Keratinocyte (primary cell): ENCODE measurements around the gene AKNA.

ENCODE experiments used
- EZH2 ChIP-seq: IDR thresholded peaks from one replicate; pipeline ENCODE4 v1.6.1; 2012; ENCODE audit warnings: inconsistent platforms, mild to moderate bottlenecking, low read length, moderate library complexity
- TF ChIP-seq, protein P1 (sequence below), 3 experiments: IDR thresholded peaks in 1 of 3; conservative IDR thresholded peaks in 1 of 3; optimal IDR thresholded peaks in 1 of 3; 2 replicates in 2 of 3; 3 replicates in 1 of 3; pipeline versions ENCODE3 to v1.5.1; 2011; ENCODE audit warnings: low read length in 3 of 3, mild to moderate bottlenecking in 3 of 3, moderate library complexity in 2 of 3, control low read depth in 1 of 3, inconsistent platforms in 1 of 3; ENCODE audit not compliant: insufficient read depth in 2 of 3; ENCODE audit errors: extremely low read depth in 1 of 3

DNA sequence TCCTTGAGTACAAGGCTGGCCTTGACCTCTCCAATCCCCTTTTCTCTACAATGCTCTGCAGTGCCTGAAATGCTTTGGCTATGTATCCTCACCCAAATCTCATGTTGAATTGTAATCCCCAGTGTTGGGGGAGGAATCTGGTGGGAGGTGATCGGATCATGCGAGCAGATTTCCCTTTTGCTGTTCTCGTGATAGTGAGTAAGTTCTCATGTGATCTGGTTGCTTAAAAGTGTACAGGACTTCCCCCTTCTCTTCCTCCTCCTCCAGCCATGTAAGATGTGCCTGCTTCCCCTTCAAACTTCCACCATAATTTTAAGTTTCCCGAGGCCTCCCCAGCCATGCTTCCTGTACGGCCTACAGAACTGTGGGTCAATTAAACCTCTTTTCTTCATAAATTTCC lies 28.5 kb upstream of the AKNA start:
- TF ChIP-seq, protein P1, sequence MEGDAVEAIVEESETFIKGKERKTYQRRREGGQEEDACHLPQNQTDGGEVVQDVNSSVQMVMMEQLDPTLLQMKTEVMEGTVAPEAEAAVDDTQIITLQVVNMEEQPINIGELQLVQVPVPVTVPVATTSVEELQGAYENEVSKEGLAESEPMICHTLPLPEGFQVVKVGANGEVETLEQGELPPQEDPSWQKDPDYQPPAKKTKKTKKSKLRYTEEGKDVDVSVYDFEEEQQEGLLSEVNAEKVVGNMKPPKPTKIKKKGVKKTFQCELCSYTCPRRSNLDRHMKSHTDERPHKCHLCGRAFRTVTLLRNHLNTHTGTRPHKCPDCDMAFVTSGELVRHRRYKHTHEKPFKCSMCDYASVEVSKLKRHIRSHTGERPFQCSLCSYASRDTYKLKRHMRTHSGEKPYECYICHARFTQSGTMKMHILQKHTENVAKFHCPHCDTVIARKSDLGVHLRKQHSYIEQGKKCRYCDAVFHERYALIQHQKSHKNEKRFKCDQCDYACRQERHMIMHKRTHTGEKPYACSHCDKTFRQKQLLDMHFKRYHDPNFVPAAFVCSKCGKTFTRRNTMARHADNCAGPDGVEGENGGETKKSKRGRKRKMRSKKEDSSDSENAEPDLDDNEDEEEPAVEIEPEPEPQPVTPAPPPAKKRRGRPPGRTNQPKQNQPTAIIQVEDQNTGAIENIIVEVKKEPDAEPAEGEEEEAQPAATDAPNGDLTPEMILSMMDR (optimal IDR thresholded peaks at IDR 0.05 in 1 of 3, IDR thresholded peaks at IDR 0.05 in 1 of 3, conservative IDR thresholded peaks at IDR 0.05 in 1 of 3; ENCODE audit: extremely low read depth in 1 of 3, insufficient read depth in 2 of 3, low read length in 3 of 3): no peak
- TF ChIP-seq EZH2: no peak
